ES-I3 (cell line): ENCODE results near the gene ALG3.
"Not testable (repeated sequence)": the region's sequence is repeated elsewhere in the genome, so short reads cannot be mapped to it uniquely, and the experiment has no call there.

ENCODE experiments used
- H3K36me3 ChIP-seq: 2 replicates; pipeline ENCODE4 v1.6.1; 2013; ENCODE audit warnings: mild to moderate bottlenecking, low read length, control low read depth, moderate library complexity; ENCODE audit not compliant: insufficient read depth
- H3K4me1 ChIP-seq: 2 replicates; pipeline ENCODE4 v1.6.1; 2013; ENCODE audit warnings: mild to moderate bottlenecking, control low read depth, low read length; ENCODE audit not compliant: insufficient read depth
- H3K9ac ChIP-seq: 2 replicates; pipeline ENCODE4 v1.6.1; 2013; ENCODE audit warnings: low read depth, mild to moderate bottlenecking, low read length, moderate library complexity
- H3K9me3 ChIP-seq: 2 replicates; pipeline ENCODE4 v1.6.1; 2013; ENCODE audit warnings: mild to moderate bottlenecking, low read length, moderate library complexity; ENCODE audit not compliant: control insufficient read depth, insufficient read depth

ALG3 gene

GRCh38 chr3:184272269-184272668, 23.5 kb upstream of the ALG3 start:
- H3K4me1 ChIP-seq = no peaks in the 10 kb centered on the region
- H3K9me3 ChIP-seq = no peaks in the 10 kb centered on the region
- H3K9ac ChIP-seq = no peak overlapping the region
- H3K36me3 ChIP-seq = no peaks in the 10 kb centered on the region

DNA sequence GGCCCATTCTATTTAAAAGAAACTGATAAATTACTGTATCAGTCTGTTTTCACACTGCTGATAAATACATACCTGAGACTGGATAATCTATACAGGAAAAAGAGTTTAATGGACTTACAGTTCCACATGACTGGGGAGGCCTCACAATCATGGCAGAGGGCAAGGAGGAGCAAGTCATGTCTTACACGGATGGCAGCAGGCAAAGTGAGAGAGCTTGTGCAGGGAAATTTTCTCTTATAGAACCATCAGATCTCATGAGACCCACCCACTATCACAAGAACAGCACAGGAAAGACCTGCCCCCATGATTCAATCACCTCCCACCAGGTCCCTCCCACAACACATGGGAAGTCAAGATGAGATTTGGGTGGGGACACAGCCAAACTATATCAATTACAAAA, 18.5 kb upstream of the ALG3 start:
- H3K4me1 ChIP-seq, H3K36me3 ChIP-seq, H3K9ac ChIP-seq, H3K9me3 ChIP-seq: not testable (repeated sequence)

DNA sequence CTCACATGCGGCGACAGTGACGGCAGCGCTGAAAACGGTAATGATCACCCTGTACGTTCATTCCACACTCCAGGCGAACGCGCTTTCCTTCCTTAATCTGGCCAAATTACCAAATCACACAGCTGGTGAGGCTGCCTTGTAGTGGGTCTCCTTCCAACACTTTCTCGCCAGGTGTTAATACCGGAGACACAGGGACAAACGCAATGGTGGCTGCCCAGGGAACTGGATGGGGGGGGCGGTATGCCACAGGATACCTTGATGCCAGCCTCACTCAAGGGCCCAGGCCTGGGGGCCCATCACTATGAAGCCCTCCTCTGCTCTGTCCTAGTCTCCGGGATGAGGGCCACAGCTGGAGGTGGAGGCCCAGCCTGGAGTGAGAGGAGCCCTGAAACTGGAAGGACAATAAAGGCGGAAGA, 14.0 kb upstream of the ALG3 start:
- Histone ChIP-seq H3K9ac (peak overlapping the region; percentile 24; the same call in 1 of the 2 replicates), H3K9me3 (no peaks in the 10 kb centered on the region), H3K4me1 (no peaks in the 10 kb centered on the region), H3K36me3 (no peaks in the 10 kb centered on the region)

DNA sequence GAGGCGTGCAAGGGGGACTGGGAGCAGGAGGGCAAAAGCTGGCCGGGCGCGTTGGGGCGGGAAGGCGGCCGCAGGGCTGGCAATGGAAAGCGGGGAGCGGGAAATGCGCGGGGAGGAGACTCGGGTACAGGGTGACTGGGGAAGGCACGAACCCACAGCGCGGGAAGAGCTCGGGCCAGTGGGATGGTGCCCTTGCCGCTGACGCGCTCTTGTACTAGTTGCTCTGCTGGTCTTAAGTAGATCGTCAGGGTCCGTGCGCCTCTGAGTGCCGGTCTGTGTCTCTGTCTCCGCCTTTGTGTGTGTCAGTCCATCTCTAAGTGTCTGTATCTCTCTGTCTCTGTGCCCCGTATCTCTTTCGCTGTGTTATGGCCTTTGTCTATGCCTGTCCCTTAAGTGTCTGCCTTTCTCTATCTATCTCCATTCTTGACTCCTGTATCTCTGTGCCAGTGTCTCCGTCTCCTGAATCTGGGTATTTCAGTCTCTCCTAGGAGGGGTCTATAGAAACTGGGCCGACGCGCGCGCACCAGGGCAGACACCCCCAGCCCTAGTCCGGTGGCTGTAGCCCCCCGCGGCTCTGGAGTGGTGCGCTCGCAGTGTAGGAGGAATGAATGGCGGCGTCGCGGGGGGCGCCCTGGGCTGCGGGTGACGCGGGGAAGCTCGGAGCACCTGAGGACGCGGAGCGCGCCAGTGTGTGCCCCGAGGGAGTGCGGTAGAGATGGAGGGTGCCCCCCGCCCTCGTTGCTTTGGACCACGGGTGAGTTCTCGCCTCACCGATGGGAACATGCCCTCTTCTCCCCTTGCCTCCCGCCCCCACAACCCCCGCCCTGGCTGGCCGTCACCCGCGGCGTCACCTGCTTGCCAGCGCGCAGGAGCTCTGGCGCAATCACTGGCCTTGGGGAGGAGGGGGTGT, 13.3 kb upstream of the ALG3 start:
- Histone ChIP-seq H3K9ac (peak overlapping the region; percentile 78), H3K4me1 (no peaks in the 10 kb centered on the region), H3K9me3 (no peaks in the 10 kb centered on the region), H3K36me3 (no peaks in the 10 kb centered on the region)

DNA sequence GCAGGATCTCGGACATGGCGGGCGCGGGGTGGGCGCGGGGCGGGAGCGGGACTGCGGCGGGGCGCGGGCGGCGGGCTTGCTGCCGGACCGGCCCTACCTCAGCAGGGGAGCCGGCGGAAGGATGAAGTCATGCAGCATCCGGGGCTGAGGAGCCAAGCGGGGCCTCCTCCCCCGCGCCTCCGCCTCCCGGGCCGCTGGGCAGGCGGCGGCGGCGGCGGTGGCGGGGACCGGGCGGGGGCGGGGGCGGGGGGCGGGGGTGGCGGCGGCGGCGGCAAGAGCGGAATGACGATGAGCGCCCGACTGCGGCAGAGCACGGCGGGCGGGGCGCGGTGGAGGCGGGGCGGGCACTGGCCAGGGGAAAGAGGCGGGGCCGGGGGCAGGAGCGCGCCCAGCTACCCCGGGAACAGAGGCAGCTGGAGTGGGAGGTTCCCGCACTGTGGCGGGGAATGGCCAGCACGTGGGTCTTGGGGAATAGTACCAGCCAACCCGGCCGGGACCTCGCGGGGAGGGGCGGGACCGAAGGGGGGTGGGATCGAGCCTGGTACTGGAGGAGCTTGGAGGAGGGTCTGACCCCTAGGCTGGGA, 12.6 kb upstream of the ALG3 start, which contains the start of gene CAMK2N2:
Gene CAMK2N2 (minus strand): TSS at position 284 of the 584 bp plus-strand sequence. CDS start 268 bp downstream, at position 16.
- Histone ChIP-seq H3K9me3 (no peaks in the 10 kb centered on the region), H3K36me3 (no peaks in the 10 kb centered on the region), H3K9ac (peak within 1 kb of the TSS; percentile 78), H3K4me1 (no peaks in the 10 kb centered on the region)

GRCh38 chr3:184260724-184261269, 12.0 kb upstream of the ALG3 start:
- Histone ChIP-seq H3K9me3 (no peaks in the 10 kb centered on the region), H3K9ac (peak overlapping the region; percentile 53), H3K36me3 (no peaks in the 10 kb centered on the region), H3K4me1 (no peaks in the 10 kb centered on the region)

DNA sequence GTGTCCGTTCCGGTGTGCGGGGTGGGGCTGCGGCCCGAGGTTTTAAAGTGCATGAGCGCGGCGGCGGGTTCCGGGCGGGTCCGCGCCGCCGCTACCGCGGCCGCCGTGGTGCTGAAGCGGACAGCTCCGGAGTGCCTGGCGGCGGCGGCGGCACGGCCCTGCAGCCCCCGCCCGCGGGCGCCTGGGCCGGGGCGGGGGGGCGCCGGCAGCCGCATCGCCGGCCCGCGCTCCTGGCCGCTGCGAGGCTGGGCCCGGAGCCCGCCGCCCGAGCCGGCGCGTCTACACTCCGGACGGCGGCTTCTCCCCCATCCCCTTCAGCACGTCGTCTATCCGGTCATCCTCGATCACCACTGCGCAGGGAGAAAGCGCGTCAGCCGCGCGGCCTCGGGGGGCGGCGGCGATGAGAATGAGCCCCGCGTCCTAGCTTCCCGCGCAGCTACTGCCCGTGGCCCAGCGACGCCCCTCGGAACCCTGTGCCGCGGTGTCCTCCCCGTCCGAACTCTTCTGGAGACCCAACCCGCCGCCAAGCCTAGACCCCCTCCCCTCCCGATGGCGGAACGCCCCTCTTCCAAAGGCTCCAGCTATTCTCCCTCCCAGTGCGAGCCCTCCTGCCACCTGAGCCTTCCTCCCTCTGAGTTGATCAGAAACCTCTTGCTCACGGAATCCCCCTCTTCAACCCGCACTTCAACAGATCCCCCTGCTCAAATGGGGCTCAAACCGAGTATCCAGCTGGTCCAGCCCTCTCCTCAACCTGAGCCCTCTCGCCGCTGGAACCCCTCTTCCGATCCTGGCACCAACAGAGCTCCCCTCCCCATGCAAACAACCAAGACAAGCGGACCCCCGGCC, 11.3 kb upstream of the ALG3 start:
- no peaks in the 10 kb centered on the region for H3K9me3 ChIP-seq
- H3K9ac ChIP-seq = peak overlapping the region; percentile 53; the same call in 1 of the 2 replicates
- H3K4me1 ChIP-seq = no peaks in the 10 kb centered on the region
- no peaks in the 10 kb centered on the region for H3K36me3 ChIP-seq

DNA sequence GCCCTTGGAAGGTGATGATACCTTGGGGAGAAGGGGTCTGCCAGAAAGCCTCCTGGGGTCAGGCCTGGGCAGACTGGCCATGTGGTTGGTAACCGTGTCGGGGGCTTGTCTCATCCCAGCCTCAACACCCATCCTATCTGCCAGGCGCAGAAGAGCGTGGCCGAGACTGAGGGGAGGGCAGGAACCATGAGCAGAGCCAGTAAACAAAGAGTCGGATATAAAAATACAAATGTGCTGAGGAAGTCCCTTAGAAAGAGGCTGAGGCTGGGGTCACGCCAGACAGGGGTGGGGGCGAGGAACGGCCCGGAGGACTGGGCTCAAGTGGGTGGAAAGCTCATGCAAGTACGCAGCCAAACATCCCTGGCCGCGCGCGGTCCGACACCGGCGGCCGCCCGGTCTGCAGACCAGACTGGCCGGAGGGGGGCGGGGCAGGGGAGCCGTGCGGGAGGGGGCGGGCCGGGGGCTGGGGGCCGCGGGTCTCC, 10.7 kb upstream of the ALG3 start:
- Histone ChIP-seq H3K4me1 (no peaks in the 10 kb centered on the region), H3K36me3 (no peaks in the 10 kb centered on the region), H3K9ac (no peak overlapping the region), H3K9me3 (no peaks in the 10 kb centered on the region)

DNA sequence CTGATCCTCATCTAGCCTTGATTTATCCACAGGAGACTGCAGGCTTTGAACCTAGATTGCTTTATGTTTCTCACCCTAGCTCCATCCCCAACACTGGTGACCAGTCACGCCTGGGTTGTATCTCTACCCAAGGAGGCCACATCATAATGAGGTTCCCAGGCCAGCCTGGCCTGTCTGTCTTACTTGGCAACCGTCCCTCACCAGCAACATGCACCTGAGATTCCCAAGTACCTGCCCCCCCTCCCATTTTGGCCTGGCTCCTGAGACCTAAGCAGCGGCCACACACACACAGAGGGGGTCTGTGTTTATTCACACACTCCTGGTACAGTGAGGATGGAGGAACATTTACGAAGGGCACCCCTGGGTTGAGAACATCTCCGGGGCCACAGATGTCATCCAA, 10.2 kb upstream of the ALG3 start:
- no peaks in the 10 kb centered on the region for H3K36me3 ChIP-seq
- no peak overlapping the region for H3K9ac ChIP-seq
- no peaks in the 10 kb centered on the region for H3K9me3 ChIP-seq
- H3K4me1 ChIP-seq = no peaks in the 10 kb centered on the region

DNA sequence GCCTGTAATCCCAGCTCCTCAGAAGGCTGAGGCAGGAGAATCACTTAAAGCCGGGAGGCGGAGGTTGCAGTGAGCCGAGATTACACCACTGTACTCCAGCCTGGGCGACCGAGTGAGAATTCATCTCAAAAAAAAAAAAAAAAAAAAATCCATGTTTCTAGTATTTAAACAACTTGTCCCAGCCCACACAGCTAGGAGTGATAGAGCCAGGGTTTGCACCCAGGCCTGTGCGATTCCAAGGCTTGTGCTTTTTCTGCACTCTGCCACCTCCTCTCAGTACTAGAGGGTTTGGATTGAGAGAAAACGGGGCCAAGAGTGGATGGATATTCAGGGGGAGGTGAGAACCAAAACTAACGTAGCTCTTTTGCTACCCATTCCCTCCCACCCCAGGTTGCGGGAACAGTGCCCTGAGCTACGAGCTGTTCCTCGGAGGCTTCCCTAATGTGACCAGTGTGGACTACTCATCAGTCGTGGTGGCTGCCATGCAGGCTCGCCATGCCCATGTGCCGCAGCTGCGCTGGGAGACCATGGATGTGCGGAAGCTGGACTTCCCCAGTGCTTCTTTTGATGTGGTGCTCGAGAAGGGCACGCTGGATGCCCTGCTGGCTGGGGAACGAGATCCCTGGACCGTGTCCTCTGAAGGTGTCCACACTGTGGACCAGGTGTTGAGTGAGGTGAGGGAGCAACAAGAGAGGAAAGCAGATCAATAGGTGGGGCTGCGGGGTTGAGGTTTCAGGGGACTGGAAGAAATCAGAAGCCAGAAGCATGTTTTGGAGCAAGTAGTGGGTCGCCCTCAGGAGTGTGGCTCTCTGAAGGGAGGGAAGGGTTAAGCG, 8.5 kb upstream of the ALG3 start:
- no peaks in the 10 kb centered on the region for H3K9me3 ChIP-seq
- no peak overlapping the region for H3K9ac ChIP-seq
- no peaks in the 10 kb centered on the region for H3K36me3 ChIP-seq
- H3K4me1 ChIP-seq = no peaks in the 10 kb centered on the region

GRCh38 chr3:184255291-184256039, 6.7 kb upstream of the ALG3 start:
- H3K9me3 ChIP-seq = no peaks in the 10 kb centered on the region
- no peak overlapping the region for H3K9ac ChIP-seq
- H3K4me1 ChIP-seq = no peaks in the 10 kb centered on the region
- H3K36me3 ChIP-seq = no peaks in the 10 kb centered on the region

GRCh38 chr3:184250167-184250828, 1.5 kb upstream of the ALG3 start:
- Histone ChIP-seq H3K36me3 (no peaks in the 10 kb centered on the region), H3K9me3 (no peaks in the 10 kb centered on the region), H3K9ac (peak overlapping the region; percentile 80), H3K4me1 (no peaks in the 10 kb centered on the region)
